GM18511 (cell line): ENCODE measurements around the gene WNT9B.

Source experiments
- ATAC-seq: cut with Tn5 transposase; IDR thresholded peaks from one replicate; pipeline ENCODE4 v1.9.1; 2021; ENCODE audit warnings: mild to moderate bottlenecking, moderate library complexity; ENCODE audit not compliant: unreplicated experiment

WNT9B gene

DNA sequence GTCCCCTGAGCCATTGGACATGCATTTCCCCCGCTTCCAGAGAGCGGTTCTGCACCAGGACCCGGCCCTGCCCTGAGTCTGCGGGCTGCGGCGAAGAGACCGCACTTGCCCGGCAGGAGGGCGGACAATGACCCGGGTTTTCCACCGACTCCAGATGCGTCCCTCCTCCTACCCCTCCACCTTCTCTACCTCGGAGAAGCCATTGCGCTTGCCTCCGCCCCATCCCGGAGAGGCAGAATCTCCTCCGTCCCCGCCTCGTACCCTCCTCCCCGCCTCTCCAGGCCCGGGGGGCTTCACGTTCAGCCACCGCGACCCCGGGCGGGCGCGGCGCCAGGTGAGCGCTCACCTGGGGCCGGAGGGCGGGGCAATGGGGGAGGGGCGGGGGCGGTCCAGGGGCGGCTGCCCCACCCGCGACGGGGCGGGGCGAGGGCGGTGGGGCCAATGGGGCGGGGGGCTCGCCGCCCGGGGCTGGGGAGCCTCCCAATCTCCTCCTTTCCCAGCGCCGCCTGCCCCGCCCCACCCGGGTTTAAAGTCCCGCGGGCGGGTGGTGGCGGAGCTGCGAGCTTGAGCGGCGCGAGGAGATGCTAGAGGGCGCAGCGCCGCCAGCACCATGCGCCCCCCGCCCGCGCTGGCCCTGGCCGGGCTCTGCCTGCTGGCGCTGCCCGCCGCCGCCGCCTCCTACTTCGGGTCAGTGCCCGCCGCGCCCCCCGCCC is at the start of gene WNT9B:
Gene WNT9B (plus strand): TSS at position 555 of the 713 bp plus-strand sequence. CDS start 56 bp downstream, at position 611.
- ATAC-seq: no peak

DNA sequence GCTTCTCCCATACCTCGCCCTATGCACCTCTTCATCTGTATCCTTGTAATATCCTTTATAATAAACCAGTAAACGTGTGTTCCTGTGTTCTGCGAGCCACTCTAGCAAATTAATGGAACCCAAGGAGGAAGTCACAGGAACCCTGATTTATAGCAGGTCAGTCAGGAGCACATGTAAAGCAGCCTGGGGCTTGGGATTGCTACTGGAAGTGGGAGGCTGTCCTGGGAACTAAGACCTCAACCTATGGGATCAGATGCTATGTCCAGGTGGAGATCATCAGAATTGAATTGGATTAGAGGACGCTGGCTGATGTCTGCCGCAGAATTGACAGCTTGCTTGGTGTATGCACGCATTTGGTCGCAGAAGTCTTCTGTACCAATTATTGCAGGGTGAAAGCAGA is 48.6 kb upstream of the WNT9B start:
- ATAC-seq: no peak

GRCh38 chr17:46803544-46803943 is 47.8 kb upstream of the WNT9B start:
- no peak for ATAC-seq

DNA sequence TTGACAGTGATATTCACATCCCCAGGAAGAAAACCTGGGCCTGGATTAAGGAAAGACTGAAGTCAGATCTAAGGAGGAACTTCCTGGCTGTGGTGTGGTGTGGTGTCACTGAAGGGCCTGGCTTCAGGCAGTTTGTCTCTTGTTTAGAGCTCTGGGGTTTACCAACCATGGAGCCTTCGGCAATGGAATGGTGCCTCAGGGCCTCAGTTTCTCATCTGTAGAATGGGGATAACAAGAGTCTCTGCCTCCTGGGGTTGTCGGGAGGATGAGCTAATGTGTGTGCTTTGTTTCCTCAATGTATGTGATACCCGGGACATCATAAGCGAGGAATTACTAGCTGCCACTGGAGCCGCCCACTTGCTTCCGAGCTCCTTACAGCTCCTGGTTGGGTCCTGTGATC is 45.6 kb upstream of the WNT9B start:
- ATAC-seq: no peak

- no peak for ATAC-seq
Observed at GRCh38 chr17:46809110-46809571, 42.2 kb upstream of the WNT9B start.

DNA sequence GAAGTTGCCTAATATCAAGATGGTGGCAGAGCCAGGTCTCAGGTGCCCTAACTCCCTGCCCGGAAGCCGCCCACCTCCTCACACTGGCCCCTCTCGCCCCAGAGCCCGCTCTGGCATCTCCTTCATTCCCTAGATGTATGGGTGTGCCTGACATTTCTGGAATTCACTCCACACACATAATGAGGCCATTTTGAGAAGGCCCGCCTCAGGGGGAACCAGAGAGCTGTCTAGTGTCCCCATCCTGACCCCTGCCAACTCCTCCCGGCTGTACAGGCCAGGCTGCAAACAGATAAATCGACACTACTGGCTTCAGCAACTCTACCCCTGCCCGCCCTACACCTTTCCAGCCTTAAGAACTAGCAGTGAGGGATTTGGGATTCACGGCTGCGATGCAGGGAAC is 40.5 kb upstream of the WNT9B start:
- ATAC-seq: no peak

DNA sequence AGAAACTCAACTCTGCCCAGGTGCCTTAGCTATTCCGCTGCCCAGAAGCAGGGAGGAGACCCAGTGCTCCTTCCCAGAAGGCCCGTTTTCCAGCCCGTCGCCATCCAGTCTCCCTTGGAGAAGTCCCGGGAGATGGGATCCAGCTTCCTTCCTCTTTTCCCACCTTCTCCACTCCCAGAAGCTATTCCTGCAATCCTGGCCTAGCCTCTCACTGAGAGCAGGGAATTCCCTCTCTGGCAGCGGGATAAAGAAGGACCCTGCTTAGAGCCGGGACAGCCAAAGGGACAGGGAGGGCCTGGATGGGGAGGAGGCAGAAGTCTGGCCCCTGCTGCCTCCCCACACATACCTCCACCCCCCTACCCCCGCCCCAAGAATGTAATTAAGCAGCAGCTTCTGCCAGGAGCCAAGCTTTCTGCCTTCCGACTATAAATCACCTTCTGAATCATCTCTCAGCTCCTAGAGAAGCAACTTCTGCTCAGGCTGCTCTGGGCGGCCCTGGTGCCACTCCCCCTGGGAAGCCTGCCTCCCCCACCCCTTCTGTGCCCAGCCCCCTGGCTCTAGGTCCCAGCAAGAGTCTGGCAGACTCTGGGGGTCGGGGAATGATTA is 39.3 kb upstream of the WNT9B start:
- ATAC-seq: no peak

GRCh38 chr17:46812624-46813318 is 38.6 kb upstream of the WNT9B start:
- ATAC-seq: no peak

DNA sequence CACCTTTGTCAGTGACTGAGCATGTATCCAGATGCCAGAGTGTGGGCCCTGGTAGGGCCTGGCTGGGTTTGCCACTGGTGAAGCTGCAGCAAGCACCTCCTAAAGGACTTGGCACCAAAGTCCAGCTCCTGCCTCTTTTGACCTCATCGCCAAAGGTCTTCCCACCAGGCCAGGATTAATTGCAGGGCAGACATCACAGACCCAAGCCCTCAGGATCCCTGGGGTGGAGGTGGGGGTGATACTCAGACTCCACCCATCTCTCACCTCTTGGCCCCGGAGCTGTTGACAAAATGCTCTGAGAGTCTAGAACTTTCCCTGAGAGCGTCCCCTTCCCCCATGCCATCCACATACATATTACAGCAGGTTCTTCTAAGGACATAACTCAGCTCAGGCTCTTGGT is 37.5 kb upstream of the WNT9B start:
- no peak for ATAC-seq

- no peak for ATAC-seq
Observed at GRCh38 chr17:46814446-46814845, 36.9 kb upstream of the WNT9B start.

DNA sequence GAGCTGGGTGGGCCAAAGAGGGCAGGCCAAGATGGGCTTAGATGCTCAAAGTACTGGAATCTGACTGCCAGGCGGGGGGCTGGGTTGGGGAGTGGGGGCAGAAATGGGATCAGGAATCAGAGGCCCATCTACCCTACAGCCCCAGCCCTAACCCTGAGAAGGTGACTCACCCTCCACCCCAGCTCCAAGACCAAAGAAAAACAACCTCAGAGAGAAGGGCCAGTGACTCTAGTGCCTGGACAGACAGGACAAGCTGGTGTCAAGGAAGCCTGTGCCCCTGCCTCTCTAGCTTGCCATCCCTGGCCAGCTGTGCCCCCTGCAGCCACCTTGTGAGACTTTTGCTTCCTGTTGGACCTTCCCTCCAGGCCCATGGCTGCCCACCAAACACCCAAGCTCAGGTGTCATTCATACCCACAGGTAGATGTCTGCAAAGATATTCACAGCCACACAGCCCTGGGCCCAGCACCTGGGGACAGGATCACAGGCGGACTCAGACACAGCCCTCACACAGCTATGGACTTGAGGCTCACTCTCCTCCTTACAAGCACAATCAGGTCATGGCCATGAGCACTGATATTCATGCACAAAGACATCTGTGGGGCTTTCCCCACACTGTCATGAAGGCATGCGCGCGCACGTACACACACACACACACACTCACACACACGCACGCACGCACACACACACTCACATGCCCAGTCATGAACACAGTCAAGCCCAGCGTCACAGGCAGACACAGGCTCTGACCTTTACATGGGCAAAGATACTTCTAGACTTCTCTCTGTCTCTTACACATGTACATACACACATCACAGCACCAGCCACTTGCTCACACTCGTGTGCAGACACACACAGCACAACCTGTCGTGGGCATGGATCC is 35.7 kb upstream of the WNT9B start:
- no peak for ATAC-seq

- no peak for ATAC-seq
Observed at GRCh38 chr17:46817151-46817900, 34.1 kb upstream of the WNT9B start.

- ATAC-seq: no peak
Observed at GRCh38 chr17:46817901-46818209, 33.5 kb upstream of the WNT9B start.

GRCh38 chr17:46818316-46818928 is 33.0 kb upstream of the WNT9B start, which contains the start of gene WNT3:
Gene WNT3, minus strand, starts transcription at chr17:46818692. Its CDS starts 95 bp downstream, at chr17:46818597.
- ATAC-seq: no peak

DNA sequence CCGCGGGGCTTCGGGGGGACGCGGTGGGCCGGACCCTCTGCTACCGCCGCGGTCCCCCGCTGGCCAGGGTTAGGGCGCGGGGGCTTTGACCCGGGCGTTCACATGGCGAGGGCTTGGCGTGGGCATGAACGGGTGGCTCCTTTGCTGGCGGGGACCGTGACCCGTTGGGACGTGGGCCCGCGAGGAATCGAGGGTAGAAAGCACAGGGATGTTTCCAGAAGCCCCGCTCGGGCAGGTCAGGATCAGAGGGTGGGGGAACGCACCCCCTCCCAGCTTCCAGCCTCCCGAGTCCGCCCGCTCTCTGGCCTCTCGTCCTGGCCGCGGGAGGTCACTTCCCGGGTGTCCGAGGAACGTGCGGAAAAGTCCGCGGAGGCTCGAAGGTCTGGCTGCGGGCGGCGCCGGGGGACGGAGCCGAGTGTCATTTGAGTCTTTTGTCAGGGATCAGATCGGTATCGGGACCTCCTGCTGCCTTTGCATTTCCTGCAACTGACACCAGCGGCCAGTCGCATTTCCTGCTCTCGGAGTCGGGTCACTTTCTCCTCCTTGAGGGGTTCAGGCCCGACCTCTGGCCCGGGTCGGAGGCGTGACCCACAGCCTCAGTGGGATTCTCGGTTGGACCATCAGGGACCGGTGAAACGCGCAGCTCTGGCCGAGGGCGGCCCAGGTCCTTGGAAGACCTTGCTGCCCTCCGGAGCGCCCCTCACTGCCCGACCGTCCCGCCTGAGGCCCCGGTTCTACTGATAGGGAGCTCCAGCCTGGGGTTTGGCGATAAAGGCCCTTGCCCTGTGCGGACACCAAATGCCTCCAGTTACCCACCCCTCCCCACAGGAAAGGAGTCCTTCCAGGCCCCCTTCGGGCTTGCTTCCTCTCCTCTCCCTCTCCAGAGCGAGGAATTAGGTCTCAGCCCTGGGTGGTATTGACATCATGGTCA is 32.2 kb upstream of the WNT9B start:
- no peak for ATAC-seq

DNA sequence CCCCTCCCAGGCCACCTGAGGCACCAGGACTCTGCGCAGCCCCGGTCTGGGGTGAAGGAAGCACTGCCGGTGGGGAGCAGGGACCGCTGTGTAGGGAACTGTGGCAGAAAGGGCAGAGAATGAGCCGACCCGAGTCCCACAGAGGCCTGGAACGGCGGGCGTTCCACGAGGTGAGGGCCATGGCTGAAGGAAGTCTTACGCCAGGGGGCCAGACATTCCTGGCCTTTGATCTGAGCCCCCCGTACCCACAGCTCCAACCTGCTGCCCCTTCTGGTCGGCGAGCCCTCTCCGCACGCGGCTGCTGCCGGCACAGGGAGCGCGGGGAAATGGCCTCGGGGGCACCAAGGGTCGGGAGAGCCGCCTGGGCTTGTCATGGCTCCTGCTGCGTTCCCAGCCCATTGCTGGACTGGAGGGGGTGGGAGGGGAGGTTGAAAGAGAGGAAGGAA is 31.5 kb upstream of the WNT9B start:
- ATAC-seq: no peak

GRCh38 chr17:46820592-46821450 is 30.6 kb upstream of the WNT9B start:
- no peak for ATAC-seq
